Activated CD4-positive, alpha-beta T cell treated with anti-CD3 and anti-CD28 coated beads, Interleukin-2, amount 50 U/mL, for 16 hours (primary cell): Measurements from ENCODE around the gene ATOSA.

Experiments used
- DNase-seq: peaks from one replicate; pipeline ENCODE4 v3.0.0-alpha.2; 2020

The ATOSA gene

DNA sequence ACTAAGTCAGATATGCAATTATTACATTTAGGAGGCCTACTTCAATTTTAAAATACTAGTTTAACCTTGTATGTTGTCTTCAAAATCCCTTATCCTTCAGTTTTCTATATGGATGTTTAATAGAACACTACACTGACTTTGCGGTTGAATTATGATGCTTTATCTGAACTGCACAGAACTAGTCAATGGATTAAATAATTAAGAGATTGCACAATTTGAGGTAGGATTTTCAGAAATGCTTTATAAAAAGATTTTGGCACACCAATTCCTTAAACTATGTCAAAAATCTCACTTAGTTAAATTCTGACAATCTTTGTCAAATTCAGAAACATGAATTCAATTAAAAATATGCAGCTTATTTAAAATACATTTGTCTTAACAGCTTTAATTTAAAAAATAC lies 28.1 kb downstream of the ATOSA start:
- DNase-seq = no peak

DNA sequence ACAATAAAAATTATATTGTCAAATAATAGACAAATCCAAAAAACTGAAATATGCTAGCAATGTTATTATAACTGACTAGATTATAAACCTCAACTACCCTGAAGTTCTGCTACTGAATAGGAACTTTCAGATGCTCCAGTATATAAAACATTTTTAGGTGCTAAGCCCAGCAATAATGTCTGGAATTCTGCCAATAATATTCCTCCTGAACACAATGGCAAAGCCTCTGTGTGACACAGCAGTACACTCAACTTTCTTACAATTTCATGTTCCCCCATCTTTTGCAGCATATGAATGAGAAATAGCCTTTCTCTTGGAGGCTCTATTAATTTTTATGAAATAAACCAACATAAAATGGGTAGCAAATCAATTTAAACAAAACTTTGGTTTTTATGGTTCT lies 29.5 kb downstream of the ATOSA start:
- no peak for DNase-seq

DNA sequence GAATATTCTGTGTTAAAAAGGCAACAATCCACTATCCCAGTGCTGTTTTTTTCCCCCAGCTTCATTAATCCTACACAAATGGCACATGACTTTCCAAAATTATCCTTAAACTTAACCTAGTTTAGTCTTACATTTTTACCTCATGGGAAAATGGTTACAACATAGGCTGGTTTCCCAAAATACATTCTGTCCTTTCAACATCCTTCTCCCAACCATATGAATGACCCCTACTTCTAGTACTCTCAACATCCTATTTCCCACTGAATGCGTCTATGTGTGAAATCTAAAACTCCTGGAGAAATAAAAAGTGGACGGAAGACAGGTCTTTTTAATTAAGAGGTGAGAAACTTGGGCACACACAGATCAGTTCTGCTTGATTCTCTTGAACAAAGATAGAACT lies 33.3 kb downstream of the ATOSA start:
- no peak for DNase-seq

- no peak for DNase-seq
Observed at GRCh38 chr15:52642386-52643361, 36.5 kb downstream of the ATOSA start.

- DNase-seq = no peak
Observed at GRCh38 chr15:52636459-52636858, 42.7 kb downstream of the ATOSA start.

GRCh38 chr15:52635908-52636307 lies 43.3 kb downstream of the ATOSA start:
- DNase-seq = no peak
